Measurements from ENCODE around the gene GZMM. TPM values are rescaled to one million over a fixed set of nuclear protein-coding genes. Genes with fewer than 3 reads are reported as not detected.

The GZMM gene
- not detected for polyA plus RNA-seq (2013, experiment 1 of 2; ENCODE audit: insufficient read length)
- not detected for polyA plus RNA-seq (2013, experiment 2 of 2; ENCODE audit: insufficient read length)

GRCh38 chr19:543910-544608 is at the start of gene GZMM:
TSS of gene GZMM (plus strand) at chr19:544053. CDS start at chr19:544072, 19 bp downstream.
- DNase-seq = no peak

GRCh38 chr19:494171-495080 is 49.4 kb upstream of the GZMM start:
- DNase-seq = no peak

GRCh38 chr19:495081-495401 is 48.8 kb upstream of the GZMM start:
- no peak for DNase-seq

GRCh38 chr19:495402-496111 is 48.3 kb upstream of the GZMM start:
- peak; percentile 27 for DNase-seq

GRCh38 chr19:496112-496665 is 47.7 kb upstream of the GZMM start, which contains the start of gene MADCAM1:
TSS of gene MADCAM1 (plus strand) at chr19:496486. CDS start at chr19:496500, 14 bp downstream.
- DNase-seq = no peak

- DNase-seq = no peak
These were observed 46.9 kb upstream of the GZMM start for GRCh38 chr19:496986-497385.

GRCh38 chr19:497491-497868 is 46.4 kb upstream of the GZMM start:
- no peak for DNase-seq

GRCh38 chr19:497869-498510 is 45.9 kb upstream of the GZMM start:
- DNase-seq = no peak

GRCh38 chr19:498511-498891 is 45.4 kb upstream of the GZMM start:
- DNase-seq = no peak

- no peak for DNase-seq
These were observed 44.8 kb upstream of the GZMM start for GRCh38 chr19:498977-499623.

- no peak for DNase-seq
These were observed 42.2 kb upstream of the GZMM start for GRCh38 chr19:501646-502045.

GRCh38 chr19:504616-505015 is 39.2 kb upstream of the GZMM start:
- no peak for DNase-seq

- peak; percentile 100 for DNase-seq
These were observed 37.2 kb upstream of the GZMM start for GRCh38 chr19:506404-507285.

GRCh38 chr19:507286-508203 is 36.3 kb upstream of the GZMM start, which contains the start of gene TPGS1:
TSS of gene TPGS1 (plus strand) at chr19:507497. CDS start at chr19:507507, 10 bp downstream.
- DNase-seq = peak; percentile 75

GRCh38 chr19:508204-509150 is 35.4 kb upstream of the GZMM start:
- DNase-seq = no peak

- peak; percentile 83 for DNase-seq
These were observed 33.2 kb upstream of the GZMM start for GRCh38 chr19:510606-511100.

- peak; percentile 59 for DNase-seq
These were observed 32.6 kb upstream of the GZMM start for GRCh38 chr19:511101-511851.

Measured in fibroblast of skin of back (primary cell).